ENCODE measurements around the gene SBF2. TPM values are rescaled to one million over a fixed set of nuclear protein-coding genes. Genes with fewer than 3 reads are reported as not detected.

Gene SBF2
- total RNA-seq, 5 donors from 2014 or later (not counting 1 experiment from before 2014, with no cell fraction given): 9.5 to 23.5 (median 13.0) TPM

DNA sequence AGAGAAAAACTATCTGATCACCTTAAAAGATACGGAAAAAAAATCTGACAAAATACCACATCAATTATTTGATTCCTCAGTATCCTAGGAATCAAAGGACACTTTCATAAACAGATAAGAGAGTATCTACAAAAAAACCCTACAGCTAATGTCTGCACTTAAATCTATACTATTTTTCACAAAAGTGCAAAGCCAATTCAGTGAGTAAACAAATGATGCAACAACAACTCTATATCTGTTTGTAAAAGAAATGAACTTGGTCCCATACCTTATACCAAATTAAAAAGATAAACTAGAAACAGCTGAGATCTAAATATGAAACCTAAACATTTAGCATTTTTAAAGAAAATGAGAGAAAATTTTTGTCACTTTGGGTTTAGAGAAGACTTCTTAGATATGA lies 366.3 kb downstream of the SBF2 start:
- Mint-ChIP-seq H3K4me3 (no peak overlapping the region), H3K36me3 (peaks cover 30% of the 10 kb centered on the region), H3K9me3 (peaks cover 0 to 6% (median 5%) of the 10 kb centered on the region in 3 donors), H3K27ac (no peak overlapping the region), H3K27me3 (no peaks in the 10 kb centered on the region), H3K4me1 (peaks cover 0 to 7% (median 0%) of the 10 kb centered on the region in 3 donors)
- Histone ChIP-seq H3K9me3 (no peaks in the 10 kb centered on the region), H3K36me3 (ENCODE audit: control insufficient read depth in 2 of 2, extremely low read depth in 1 of 2, insufficient read depth in 1 of 2, low read length in 1 of 2) (no peaks in the 10 kb centered on the region), H3K4me3 (ENCODE audit: control insufficient read depth in 1 of 2, extremely low read depth in 1 of 2, low read length in 1 of 2) (no peak overlapping the region), H3K4me1 (ENCODE audit: control insufficient read depth in 1 of 2, extremely low read depth in 1 of 2, insufficient read depth in 2 of 2, low read length in 2 of 2) (no peaks in the 10 kb centered on the region), H3K27me3 (replicated peaks in 1 of 2; ENCODE audit: control insufficient read depth in 2 of 2, extremely low read depth in 1 of 2, insufficient read depth in 2 of 2, low read length in 1 of 2) (no peaks in the 10 kb centered on the region), H3K27ac (ENCODE audit: low read length) (no peak overlapping the region)
- ChIA-PET POLR2A (no interaction called here), CTCF (no interaction called here)
- no CpG with 5 or more reads among the region's 1 CpG for WGBS (ENCODE audit: insufficient coverage)
- no peak for DNase-seq
- no peak for ATAC-seq (replicated peaks in 1 of 4)

- CTCF ChIA-PET: no interaction called here
- no peak overlapping the region for H3K4me3 ChIP-seq (ENCODE audit: control insufficient read depth in 1 of 2, extremely low read depth in 1 of 2, low read length in 1 of 2)
- no peak for DNase-seq
- Mint-ChIP-seq H3K9me3 (no peaks in the 10 kb centered on the region), H3K4me3 (no peak overlapping the region), H3K27me3 (no peaks in the 10 kb centered on the region), H3K36me3 (peaks cover 2% of the 10 kb centered on the region), H3K27ac (no peak overlapping the region), H3K4me1 (no peaks in the 10 kb centered on the region)
- no peaks in the 10 kb centered on the region for H3K36me3 ChIP-seq (ENCODE audit: control insufficient read depth in 2 of 2, extremely low read depth in 1 of 2, insufficient read depth in 1 of 2, low read length in 1 of 2)
- POLR2A ChIA-PET: interaction anchor here in 1 of 2 donors (0.6 kb wide), 2 partner anchors 18 to 1256 kb away, joined by 3 to 10 read pairs; no protein-coding TSS in a partner anchor
- no peak for ATAC-seq (replicated peaks in 1 of 4)
- H3K9me3 ChIP-seq: no peaks in the 10 kb centered on the region
- no peak overlapping the region for H3K27ac ChIP-seq (ENCODE audit: low read length)
- no peaks in the 10 kb centered on the region for H3K27me3 ChIP-seq (replicated peaks in 1 of 2; ENCODE audit: control insufficient read depth in 2 of 2, extremely low read depth in 1 of 2, insufficient read depth in 2 of 2, low read length in 1 of 2)
- WGBS (ENCODE audit: insufficient coverage): no CpG with 5 or more reads among the region's 2 CpGs
- no peaks in the 10 kb centered on the region for H3K4me1 ChIP-seq (ENCODE audit: control insufficient read depth in 1 of 2, extremely low read depth in 1 of 2, insufficient read depth in 2 of 2, low read length in 2 of 2)
These were observed 370.7 kb downstream of the SBF2 start for GRCh38 chr11:9923280-9923679.

GRCh38 chr11:9922806-9923205 lies 371.2 kb downstream of the SBF2 start:
- POLR2A ChIA-PET: interaction anchor here in 1 of 2 donors (0.6 kb wide), 1 partner anchor 1256 kb away, joined by 10 read pairs; no protein-coding TSS in a partner anchor
- no peaks in the 10 kb centered on the region for H3K9me3 Mint-ChIP-seq

DNA sequence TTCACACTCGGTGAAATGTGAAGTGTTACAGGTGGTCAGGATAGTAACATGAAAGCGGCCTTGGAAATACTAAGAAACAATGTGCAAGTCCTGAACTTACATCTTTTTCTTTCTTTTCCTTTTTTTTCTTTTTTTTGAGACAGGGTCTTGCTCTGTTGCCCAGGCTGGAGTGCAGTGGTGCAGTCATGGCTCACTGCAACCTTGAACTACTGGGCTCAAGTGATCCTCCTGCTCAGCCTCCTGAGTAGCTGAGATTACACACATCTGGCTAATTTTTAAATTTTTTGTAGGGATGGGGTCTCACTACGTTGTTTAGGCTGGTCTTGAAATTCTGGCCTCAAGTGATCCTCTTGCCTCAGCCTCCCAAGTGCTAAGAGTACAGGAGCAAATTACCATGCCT lies 377.5 kb downstream of the SBF2 start:
- H3K27ac ChIP-seq (ENCODE audit: low read length): no peak overlapping the region
- CTCF ChIA-PET: no interaction called here
- DNase-seq: no peak
- H3K4me1 Mint-ChIP-seq: no peaks in the 10 kb centered on the region
- no peak for ATAC-seq (replicated peaks in 1 of 4)
- no peaks in the 10 kb centered on the region for H3K27me3 ChIP-seq (replicated peaks in 1 of 2; ENCODE audit: control insufficient read depth in 2 of 2, extremely low read depth in 1 of 2, insufficient read depth in 2 of 2, low read length in 1 of 2)
- no peaks in the 10 kb centered on the region for H3K4me1 ChIP-seq (ENCODE audit: control insufficient read depth in 1 of 2, extremely low read depth in 1 of 2, insufficient read depth in 2 of 2, low read length in 2 of 2)
- H3K9me3 Mint-ChIP-seq: no peaks in the 10 kb centered on the region
- H3K4me3 Mint-ChIP-seq: no peak overlapping the region
- no peaks in the 10 kb centered on the region for H3K9me3 ChIP-seq
- no peak overlapping the region for H3K27ac Mint-ChIP-seq
- H3K4me3 ChIP-seq (ENCODE audit: control insufficient read depth in 1 of 2, extremely low read depth in 1 of 2, low read length in 1 of 2): no peak overlapping the region
- WGBS (ENCODE audit: insufficient coverage): no CpG with 5 or more reads among the region's 3 CpGs
- POLR2A ChIA-PET: no interaction called here
- H3K27me3 Mint-ChIP-seq: no peaks in the 10 kb centered on the region
- H3K36me3 ChIP-seq (ENCODE audit: control insufficient read depth in 2 of 2, extremely low read depth in 1 of 2, insufficient read depth in 1 of 2, low read length in 1 of 2): no peaks in the 10 kb centered on the region
- peaks cover 3% of the 10 kb centered on the region for H3K36me3 Mint-ChIP-seq

More at GRCh38 chr11:9922806-9923205, 371.2 kb downstream of the SBF2 start:
- CTCF ChIA-PET: interaction anchor here in 1 of 2 donors (0.6 kb wide), 1 partner anchor 11 kb away, joined by 3 read pairs; no protein-coding TSS in a partner anchor
- Mint-ChIP-seq H3K4me3 (no peak overlapping the region), H3K4me1 (no peaks in the 10 kb centered on the region), H3K27me3 (no peaks in the 10 kb centered on the region), H3K27ac (no peak overlapping the region), H3K36me3 (peaks cover 2% of the 10 kb centered on the region)
- ATAC-seq (replicated peaks in 1 of 4) (no peak), DNase-seq (no peak)
- WGBS (ENCODE audit: insufficient coverage): 84% methylated on average over 3 of the region's 4 CpGs
- Histone ChIP-seq H3K27me3 (replicated peaks in 1 of 2; ENCODE audit: control insufficient read depth in 2 of 2, extremely low read depth in 1 of 2, insufficient read depth in 2 of 2, low read length in 1 of 2) (no peaks in the 10 kb centered on the region), H3K27ac (ENCODE audit: low read length) (no peak overlapping the region), H3K4me1 (ENCODE audit: control insufficient read depth in 1 of 2, extremely low read depth in 1 of 2, insufficient read depth in 2 of 2, low read length in 2 of 2) (no peaks in the 10 kb centered on the region), H3K4me3 (ENCODE audit: control insufficient read depth in 1 of 2, extremely low read depth in 1 of 2, low read length in 1 of 2) (no peak overlapping the region), H3K36me3 (ENCODE audit: control insufficient read depth in 2 of 2, extremely low read depth in 1 of 2, insufficient read depth in 1 of 2, low read length in 1 of 2) (no peaks in the 10 kb centered on the region), H3K9me3 (no peaks in the 10 kb centered on the region)

DNA sequence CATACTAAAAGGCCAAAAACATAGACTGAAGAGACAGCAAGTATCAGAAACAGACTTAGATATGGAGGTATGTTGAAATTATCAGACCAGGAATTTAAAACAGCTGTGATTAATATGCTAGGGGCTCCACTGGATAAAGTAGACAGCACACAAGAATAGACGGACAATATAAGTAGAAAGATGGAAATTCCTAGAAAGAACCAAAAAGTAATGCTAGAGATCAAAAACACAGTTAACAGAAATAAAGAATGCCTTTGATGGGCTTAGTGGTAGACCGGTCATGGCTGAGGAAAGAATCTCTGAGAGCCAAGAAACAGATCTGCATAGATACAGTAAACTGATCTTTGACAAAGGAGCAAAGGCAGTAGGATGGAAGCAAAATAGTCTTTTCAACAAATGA lies 380.0 kb downstream of the SBF2 start:
- no peak for ATAC-seq (replicated peaks in 1 of 4)
- Mint-ChIP-seq H3K9me3 (no peaks in the 10 kb centered on the region), H3K27ac (no peak overlapping the region), H3K36me3 (peaks cover 3% of the 10 kb centered on the region), H3K4me1 (no peaks in the 10 kb centered on the region), H3K27me3 (no peaks in the 10 kb centered on the region), H3K4me3 (no peak overlapping the region)
- no peak overlapping the region for H3K27ac ChIP-seq (ENCODE audit: low read length)
- no peaks in the 10 kb centered on the region for H3K27me3 ChIP-seq (replicated peaks in 1 of 2; ENCODE audit: control insufficient read depth in 2 of 2, extremely low read depth in 1 of 2, insufficient read depth in 2 of 2, low read length in 1 of 2)
- no peaks in the 10 kb centered on the region for H3K9me3 ChIP-seq
- H3K36me3 ChIP-seq (ENCODE audit: control insufficient read depth in 2 of 2, extremely low read depth in 1 of 2, insufficient read depth in 1 of 2, low read length in 1 of 2): no peaks in the 10 kb centered on the region
- ChIA-PET CTCF (no interaction called here), POLR2A (interaction anchor here in 1 of 2 donors (0.6 kb wide), 1 partner anchor 93 kb away, joined by 3 read pairs; no protein-coding TSS in a partner anchor)
- no peaks in the 10 kb centered on the region for H3K4me1 ChIP-seq (ENCODE audit: control insufficient read depth in 1 of 2, extremely low read depth in 1 of 2, insufficient read depth in 2 of 2, low read length in 2 of 2)
- DNase-seq: no peak
- no peak overlapping the region for H3K4me3 ChIP-seq (ENCODE audit: control insufficient read depth in 1 of 2, extremely low read depth in 1 of 2, low read length in 1 of 2)
- 87% methylated on average over 2 of the region's 2 CpGs for WGBS (ENCODE audit: insufficient coverage)

DNA sequence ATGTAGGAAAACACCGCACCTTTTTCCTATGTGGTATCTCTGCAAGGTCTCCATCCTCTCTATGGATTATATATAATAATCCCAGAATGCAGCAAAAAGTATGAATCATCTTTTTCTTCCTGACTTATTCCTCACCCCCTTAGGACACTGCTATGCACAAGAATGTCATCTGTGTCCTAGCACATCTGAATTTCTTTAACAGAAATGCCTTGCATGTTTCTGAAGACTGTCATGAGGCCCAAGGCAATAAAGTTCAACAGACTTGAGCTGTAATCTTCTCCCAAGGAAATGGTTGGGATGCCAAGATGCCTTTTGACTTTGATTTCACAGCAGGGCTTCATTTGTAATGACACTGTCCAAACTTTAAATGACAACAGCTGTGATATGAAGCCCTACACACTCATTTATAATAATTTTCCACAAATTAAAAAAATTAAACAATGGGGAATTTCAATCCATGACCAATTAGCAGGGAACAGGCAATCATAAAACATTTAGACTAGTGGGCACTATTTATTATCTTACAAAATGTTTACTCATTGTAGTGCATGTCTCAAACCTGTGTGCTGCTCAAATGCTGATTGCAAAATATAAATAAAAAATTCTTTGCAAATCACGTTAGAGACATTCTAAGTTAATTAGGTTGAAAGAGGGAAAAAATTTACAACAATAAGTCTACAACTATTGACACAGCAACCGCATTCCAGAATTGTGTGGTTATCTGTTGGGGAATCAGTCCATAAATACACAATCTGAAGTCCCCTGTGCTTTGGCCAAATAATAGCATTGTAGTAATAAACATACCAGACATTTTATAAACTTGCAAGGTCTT lies 387.8 kb downstream of the SBF2 start:
- Histone ChIP-seq H3K4me1 (ENCODE audit: control insufficient read depth in 1 of 2, extremely low read depth in 1 of 2, insufficient read depth in 2 of 2, low read length in 2 of 2) (no peaks in the 10 kb centered on the region), H3K27ac (ENCODE audit: low read length) (no peak overlapping the region), H3K4me3 (ENCODE audit: control insufficient read depth in 1 of 2, extremely low read depth in 1 of 2, low read length in 1 of 2) (no peak overlapping the region), H3K36me3 (ENCODE audit: control insufficient read depth in 2 of 2, extremely low read depth in 1 of 2, insufficient read depth in 1 of 2, low read length in 1 of 2) (no peaks in the 10 kb centered on the region), H3K27me3 (replicated peaks in 1 of 2; ENCODE audit: control insufficient read depth in 2 of 2, extremely low read depth in 1 of 2, insufficient read depth in 2 of 2, low read length in 1 of 2) (no peaks in the 10 kb centered on the region), H3K9me3 (no peaks in the 10 kb centered on the region)
- no peak for ATAC-seq (replicated peaks in 1 of 4)
- no peak for DNase-seq
- H3K36me3 Mint-ChIP-seq: peaks cover 6% of the 10 kb centered on the region
- no peaks in the 10 kb centered on the region for H3K27me3 Mint-ChIP-seq
- ChIA-PET CTCF (no interaction called here), POLR2A (no interaction called here)
- H3K4me1 Mint-ChIP-seq: no peaks in the 10 kb centered on the region
- no peak overlapping the region for H3K27ac Mint-ChIP-seq
- no CpG with 5 or more reads among the region's 3 CpGs for WGBS (ENCODE audit: insufficient coverage)
- H3K9me3 Mint-ChIP-seq: no peaks in the 10 kb centered on the region
- no peak overlapping the region for H3K4me3 Mint-ChIP-seq
